Esophagus muscularis mucosa (tissue), 3 donors: ENCODE measurements around the gene SUPT3H.

Experiments used
- POLR2A ChIP-seq: fragments of 450-650 bp; IDR thresholded peaks from one replicate; pipeline ENCODE4 v1.6.1; 2017; ENCODE audit warnings: antibody characterized with exemption, moderate library complexity, mild to moderate bottlenecking, low read depth
- TF ChIP-seq, protein P1 (sequence below), 3 experiments: fragments of 200-600 bp in 2 of 3; fragments of 450-650 bp in 1 of 3; sonication (generic) in 2 of 3; IDR thresholded peaks; one replicate each; pipeline ENCODE4 v1.5.1; 2017 to 2019; ENCODE audit warnings: antibody characterized with exemption in 3 of 3, mild to moderate bottlenecking in 2 of 3, moderate library complexity in 1 of 3

DNA sequence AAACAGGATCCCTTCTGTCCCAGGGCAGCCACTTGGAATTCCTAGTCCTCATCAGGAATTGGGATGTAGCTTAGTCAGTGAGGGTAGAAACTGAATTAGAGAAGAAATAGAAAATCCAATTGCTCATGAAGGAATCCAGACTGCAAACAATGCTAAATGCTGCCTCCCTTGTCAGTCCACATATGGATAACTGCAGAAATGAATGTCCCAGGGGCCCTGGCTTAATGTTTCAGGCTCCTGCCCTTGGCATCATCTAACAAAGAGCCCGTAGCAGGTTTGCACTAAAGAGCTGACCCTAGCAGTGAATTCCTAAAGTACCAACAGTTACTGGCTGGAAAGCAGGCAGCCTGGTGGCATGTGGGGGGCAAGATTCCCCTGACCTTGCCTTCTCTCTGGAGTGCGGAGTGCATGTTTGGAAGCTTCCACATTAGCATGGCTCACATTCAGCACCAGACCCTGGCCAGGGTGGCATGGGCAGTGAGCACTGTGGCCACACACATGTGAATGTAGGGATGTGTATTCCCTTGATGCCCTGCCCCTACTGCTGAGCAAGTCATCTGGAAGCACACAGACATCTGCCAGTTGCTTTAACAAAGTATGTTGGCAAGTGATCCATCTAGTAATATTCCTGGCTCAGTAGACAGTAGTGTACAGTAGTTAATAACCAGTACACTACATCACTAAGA is 595.7 kb downstream of the SUPT3H start:
- TF ChIP-seq, protein P1, sequence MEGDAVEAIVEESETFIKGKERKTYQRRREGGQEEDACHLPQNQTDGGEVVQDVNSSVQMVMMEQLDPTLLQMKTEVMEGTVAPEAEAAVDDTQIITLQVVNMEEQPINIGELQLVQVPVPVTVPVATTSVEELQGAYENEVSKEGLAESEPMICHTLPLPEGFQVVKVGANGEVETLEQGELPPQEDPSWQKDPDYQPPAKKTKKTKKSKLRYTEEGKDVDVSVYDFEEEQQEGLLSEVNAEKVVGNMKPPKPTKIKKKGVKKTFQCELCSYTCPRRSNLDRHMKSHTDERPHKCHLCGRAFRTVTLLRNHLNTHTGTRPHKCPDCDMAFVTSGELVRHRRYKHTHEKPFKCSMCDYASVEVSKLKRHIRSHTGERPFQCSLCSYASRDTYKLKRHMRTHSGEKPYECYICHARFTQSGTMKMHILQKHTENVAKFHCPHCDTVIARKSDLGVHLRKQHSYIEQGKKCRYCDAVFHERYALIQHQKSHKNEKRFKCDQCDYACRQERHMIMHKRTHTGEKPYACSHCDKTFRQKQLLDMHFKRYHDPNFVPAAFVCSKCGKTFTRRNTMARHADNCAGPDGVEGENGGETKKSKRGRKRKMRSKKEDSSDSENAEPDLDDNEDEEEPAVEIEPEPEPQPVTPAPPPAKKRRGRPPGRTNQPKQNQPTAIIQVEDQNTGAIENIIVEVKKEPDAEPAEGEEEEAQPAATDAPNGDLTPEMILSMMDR (IDR thresholded peaks at IDR 0.05), result no peak
- TF ChIP-seq POLR2A, result no peak
